ENCODE data around the gene CDH13.

DNA sequence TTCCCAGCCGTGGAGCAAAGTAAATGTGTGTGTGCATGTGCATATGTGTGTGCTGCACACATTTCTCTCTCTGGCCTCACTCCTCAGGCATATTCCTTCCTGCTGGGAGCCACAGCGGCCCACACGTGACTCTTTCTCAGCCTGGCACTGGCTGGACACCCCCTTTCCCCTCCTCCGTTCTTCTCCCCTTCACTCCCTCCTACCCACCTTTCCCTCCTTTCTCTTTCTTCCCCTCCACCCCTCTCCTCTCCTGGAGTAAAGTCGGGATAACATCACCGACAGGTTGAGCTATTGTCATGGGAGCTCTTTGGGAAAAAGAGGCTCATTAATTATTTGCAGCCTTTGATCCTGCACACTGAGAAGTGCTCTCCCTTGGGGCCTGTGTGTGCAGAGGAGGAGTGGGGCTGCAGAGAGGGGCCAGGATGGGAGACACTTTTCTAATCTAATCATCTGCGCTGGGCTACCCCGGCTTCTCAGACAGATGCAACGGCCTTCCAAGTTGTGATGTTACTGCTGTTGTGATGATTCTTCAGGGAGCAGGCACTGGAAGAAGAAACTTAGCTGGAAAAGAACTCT, 1054.7 kb downstream of the CDH13 start:
- TF ChIP-seq POLR2A (IDR thresholded peaks at IDR 0.05), result no peak
- TF ChIP-seq, protein P1, sequence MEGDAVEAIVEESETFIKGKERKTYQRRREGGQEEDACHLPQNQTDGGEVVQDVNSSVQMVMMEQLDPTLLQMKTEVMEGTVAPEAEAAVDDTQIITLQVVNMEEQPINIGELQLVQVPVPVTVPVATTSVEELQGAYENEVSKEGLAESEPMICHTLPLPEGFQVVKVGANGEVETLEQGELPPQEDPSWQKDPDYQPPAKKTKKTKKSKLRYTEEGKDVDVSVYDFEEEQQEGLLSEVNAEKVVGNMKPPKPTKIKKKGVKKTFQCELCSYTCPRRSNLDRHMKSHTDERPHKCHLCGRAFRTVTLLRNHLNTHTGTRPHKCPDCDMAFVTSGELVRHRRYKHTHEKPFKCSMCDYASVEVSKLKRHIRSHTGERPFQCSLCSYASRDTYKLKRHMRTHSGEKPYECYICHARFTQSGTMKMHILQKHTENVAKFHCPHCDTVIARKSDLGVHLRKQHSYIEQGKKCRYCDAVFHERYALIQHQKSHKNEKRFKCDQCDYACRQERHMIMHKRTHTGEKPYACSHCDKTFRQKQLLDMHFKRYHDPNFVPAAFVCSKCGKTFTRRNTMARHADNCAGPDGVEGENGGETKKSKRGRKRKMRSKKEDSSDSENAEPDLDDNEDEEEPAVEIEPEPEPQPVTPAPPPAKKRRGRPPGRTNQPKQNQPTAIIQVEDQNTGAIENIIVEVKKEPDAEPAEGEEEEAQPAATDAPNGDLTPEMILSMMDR (IDR thresholded peaks at IDR 0.05), result no peak

All from Peyer's patch (tissue), 4 donors.